H9 (cell line): Measurements from ENCODE around the gene EDN3. TPM values are rescaled to one million over a fixed set of nuclear protein-coding genes. Genes with fewer than 3 reads are reported as not detected.

Experiments
- DNase-seq: peaks from one replicate; pipeline ENCODE4 v3.0.0-alpha.2; 2017
- H2AFZ ChIP-seq: one replicate; pipeline ENCODE4 v1.6.1; 2013; ENCODE audit warnings: mild to moderate bottlenecking, low read length, control low read depth, moderate library complexity
- H2AK5ac ChIP-seq: 2 replicates; pipeline ENCODE4 v1.6.1; 2013; ENCODE audit warnings: low read length, control low read depth, mixed read lengths; ENCODE audit not compliant: insufficient read length
- H2BK120ac ChIP-seq: one replicate; pipeline ENCODE4 v1.6.1; 2013; ENCODE audit warnings: low read depth, mild to moderate bottlenecking, low read length, control low read depth, inconsistent platforms; ENCODE audit not compliant: poor library complexity, severe bottlenecking
- H2BK12ac ChIP-seq: 2 replicates; pipeline ENCODE4 v1.6.1; 2013; ENCODE audit warnings: low read length, control low read depth, mixed read lengths, low read depth; ENCODE audit not compliant: insufficient read length
- H2BK15ac ChIP-seq: 2 replicates; pipeline ENCODE4 v1.6.1; 2013; ENCODE audit warnings: low read depth, low read length, control low read depth
- H2BK20ac ChIP-seq: one replicate; pipeline ENCODE4 v1.6.1; 2013; ENCODE audit warnings: low read depth, mild to moderate bottlenecking, low read length, control low read depth, inconsistent platforms; ENCODE audit not compliant: poor library complexity, severe bottlenecking
- H2BK5ac ChIP-seq: 2 replicates; pipeline ENCODE4 v1.6.1; 2013; ENCODE audit warnings: low read length, control low read depth, mixed read lengths; ENCODE audit not compliant: insufficient read length
- H3K14ac ChIP-seq: 2 replicates; pipeline ENCODE4 v1.6.1; 2013; ENCODE audit warnings: low read length, control low read depth; ENCODE audit not compliant: insufficient read depth
- H3K18ac ChIP-seq: 2 replicates; pipeline ENCODE4 v1.6.1; 2013; ENCODE audit warnings: low read depth, mild to moderate bottlenecking, mixed read lengths, low read length, control low read depth; ENCODE audit not compliant: insufficient read length
- H3K23ac ChIP-seq: 2 replicates; pipeline ENCODE4 v1.6.1; 2013; ENCODE audit warnings: low read length, control low read depth, mixed read lengths, low read depth; ENCODE audit not compliant: insufficient read length
- H3K23me2 ChIP-seq: 2 replicates; pipeline ENCODE4 v1.6.1; 2013; ENCODE audit warnings: low read depth, mild to moderate bottlenecking, mixed read lengths, low read length, control low read depth; ENCODE audit not compliant: insufficient read length, poor library complexity, severe bottlenecking
- H3K27ac ChIP-seq: 2 replicates; pipeline ENCODE4 v1.5.1; 2013; ENCODE audit warnings: low read length, control low read depth, mixed read lengths, low read depth; ENCODE audit not compliant: insufficient read length
- H3K27me3 ChIP-seq: 2 replicates; pipeline ENCODE4 v1.6.1; 2013; ENCODE audit warnings: low read length, control low read depth, inconsistent platforms; ENCODE audit not compliant: insufficient read depth
- H3K4ac ChIP-seq: 2 replicates; pipeline ENCODE4 v1.6.1; 2013; ENCODE audit warnings: low read depth, mild to moderate bottlenecking, control low read depth, inconsistent platforms, low read length, moderate library complexity
- H3K4me1 ChIP-seq: 2 replicates; pipeline ENCODE4 v1.6.1; 2013; ENCODE audit warnings: low read length, control low read depth, inconsistent platforms; ENCODE audit not compliant: insufficient read depth
- H3K4me2 ChIP-seq: 2 replicates; pipeline ENCODE4 v1.6.1; 2013; ENCODE audit warnings: low read length, control low read depth, mixed read lengths; ENCODE audit not compliant: insufficient read length, insufficient read depth
- H3K56ac ChIP-seq: 2 replicates; pipeline ENCODE4 v1.6.1; 2013; ENCODE audit warnings: low read depth, mild to moderate bottlenecking, mixed read lengths, low read length, control low read depth; ENCODE audit not compliant: insufficient read length
- H3K79me1 ChIP-seq: 2 replicates; pipeline ENCODE4 v1.6.1; 2013; ENCODE audit warnings: low read depth, mild to moderate bottlenecking, moderate library complexity, low read length, control low read depth, inconsistent platforms; ENCODE audit not compliant: insufficient read depth, poor library complexity, severe bottlenecking
- H3K79me2 ChIP-seq: 2 replicates; pipeline ENCODE4 v1.6.1; 2013; ENCODE audit warnings: low read length, control low read depth, inconsistent platforms; ENCODE audit not compliant: insufficient read depth
- H3K9ac ChIP-seq: 2 replicates; pipeline ENCODE4 v1.6.1; 2013; ENCODE audit warnings: low read length, control low read depth, mixed read lengths; ENCODE audit not compliant: insufficient read length; ENCODE audit errors: extremely low read depth
- H3K9me3 ChIP-seq: one replicate; pipeline ENCODE4 v1.6.1; 2013; ENCODE audit warnings: low read depth, low read length, inconsistent platforms; ENCODE audit not compliant: control insufficient read depth
- H3T11ph ChIP-seq: one replicate; pipeline ENCODE4 v1.6.1; 2013; ENCODE audit warnings: mild to moderate bottlenecking, low read length, control low read depth, inconsistent platforms
- H4K20me1 ChIP-seq: one replicate; pipeline ENCODE4 v1.6.1; 2013; ENCODE audit not compliant: control insufficient read depth, insufficient read length, insufficient read depth
- H4K5ac ChIP-seq: 2 replicates; pipeline ENCODE4 v1.6.1; 2013; ENCODE audit warnings: low read depth, mild to moderate bottlenecking, mixed read lengths, low read length, control low read depth; ENCODE audit not compliant: insufficient read length
- H4K8ac ChIP-seq: replicated peaks from 2 replicates; pipeline ENCODE4 v1.6.1; 2013; ENCODE audit warnings: low read length, control low read depth, mixed read lengths, low read depth; ENCODE audit not compliant: insufficient read length
- H4K91ac ChIP-seq: 2 replicates; pipeline ENCODE4 v1.6.1; 2013; ENCODE audit warnings: low read depth, mild to moderate bottlenecking, moderate library complexity, mixed read lengths, low read length, control low read depth; ENCODE audit not compliant: insufficient read length
- H3K27ac Mint-ChIP-seq, 3 experiments: 2 replicates in 2 of 3; 3 replicates in 1 of 3; pipeline ENCODE4 v1.8.0; 2020 to 2021; ENCODE audit warnings: mixed read lengths in 3 of 3, mild to moderate bottlenecking in 1 of 3, moderate library complexity in 1 of 3
- H3K27me3 Mint-ChIP-seq: 2 replicates; pipeline ENCODE4 v1.8.0; 2021; ENCODE audit warnings: low read depth, mild to moderate bottlenecking, moderate library complexity, mixed read lengths
- H3K36me3 Mint-ChIP-seq, 3 experiments: 2 replicates in 2 of 3; 3 replicates in 1 of 3; pipeline ENCODE4 v1.8.0; 2020 to 2021; ENCODE audit warnings: low read depth in 3 of 3, mixed read lengths in 3 of 3; ENCODE audit not compliant: insufficient read depth in 1 of 3
- H3K4me1 Mint-ChIP-seq, 2 experiments: 2 replicates each; pipeline ENCODE4 v1.8.0; 2020; ENCODE audit warnings: mixed read lengths in 2 of 2
- H3K4me3 Mint-ChIP-seq, 2 experiments: 2 replicates in 1 of 2; 3 replicates in 1 of 2; pipeline ENCODE4 v1.8.0; 2020 to 2021; ENCODE audit warnings: mild to moderate bottlenecking in 2 of 2, mixed read lengths in 2 of 2, moderate library complexity in 1 of 2
- H3K9me3 Mint-ChIP-seq, 2 experiments: 2 replicates in 1 of 2; 3 replicates in 1 of 2; pipeline ENCODE4 v1.8.0; 2020; ENCODE audit warnings: mild to moderate bottlenecking in 2 of 2, mixed read lengths in 2 of 2, moderate library complexity in 1 of 2
- CTCF ChIP-seq: fragments of 200-600 bp; sonication (generic); conservative IDR thresholded peaks from 3 replicates; pipeline ENCODE4 v1.8.0; 2021; ENCODE audit warnings: antibody characterized with exemption, mild to moderate bottlenecking
- WGBS: extraction: QIAGEN DNeasy Blood & Tissue Kit; methylation state at CpG from one replicate; pipeline ENCODE4 v1.1.7; 2013; ENCODE audit warnings: missing lambda C conversion rate, low lambda C conversion rate, mixed read lengths; ENCODE audit not compliant: insufficient read length; ENCODE audit errors: extremely low coverage; 5-methylcytosine and 5-hydroxymethylcytosine counted together
- total RNA-seq: library from RNA; stranded (reverse); gene quantifications from 2 replicates; pipeline ENCODE4 v1.2.1, GENCODE V29; 2021

Gene EDN3
- total RNA-seq, 1 experiment from 2014 or later, result 0.20 TPM

- Mint-ChIP-seq H3K27ac (no peak overlapping the region), H3K36me3 (no peaks in the 10 kb centered on the region), H3K4me1 (peaks cover 7 to 11% of the 10 kb centered on the region in 2 experiments; a peak in 3 of 4 replicates), H3K4me3 (no peak overlapping the region), H3K27me3 (peaks cover 54% of the 10 kb centered on the region), H3K9me3 (no peaks in the 10 kb centered on the region)
- Histone ChIP-seq H3K4ac (no peak overlapping the region), H3K56ac (no peak overlapping the region), H3K18ac (no peak overlapping the region), H4K8ac (no peak overlapping the region), H2BK12ac (no peak overlapping the region), H3K9me3 (no peaks in the 10 kb centered on the region), H2AK5ac (no peak overlapping the region), H2BK5ac (no peak overlapping the region), H3K23ac (no peak overlapping the region), H3K27ac (no peak overlapping the region), H2BK20ac (no peak overlapping the region), H3T11ph (no peak overlapping the region), H4K91ac (no peak overlapping the region), H3K27me3 (peaks cover 13% of the 10 kb centered on the region; the same call in 1 of the 2 replicates), H3K79me1 (no peaks in the 10 kb centered on the region), H3K4me2 (no peak overlapping the region), H3K4me1 (no peaks in the 10 kb centered on the region), H2AFZ (no peak overlapping the region), H3K79me2 (no peaks in the 10 kb centered on the region), H3K14ac (no peak overlapping the region), H3K23me2 (no peaks in the 10 kb centered on the region), H4K5ac (no peak overlapping the region), H3K9ac (no peak overlapping the region), H2BK15ac (no peak overlapping the region), H2BK120ac (no peak overlapping the region), H4K20me1 (no peaks in the 10 kb centered on the region)
- DNase-seq, result no peak
- no peak for TF ChIP-seq CTCF
- no CpG with 5 or more reads among the region's 7 CpGs for WGBS
These were observed 5.7 kb downstream of the EDN3 start for GRCh38 chr20:59305908-59306655.
